Small intestine (tissue), 7 donors: ENCODE data around the gene MRPL27. TPM values are rescaled to one million over a fixed set of nuclear protein-coding genes. Genes with fewer than 3 reads are reported as not detected.

Source experiments
- DNase-seq, 2 donors: peaks; one replicate each; pipeline versions ENCODE4 v3.0.0 to v3.0.0-alpha.2; 2013
- FAIRE-seq: peaks from 2 replicates; lab custom pipeline; 2012; peaks lifted over from hg19 to GRCh38; lab: Jason Lieb, UNC
- H3K27ac ChIP-seq, 3 donors: one replicate each; pipeline ENCODE4 v1.5.1; 2013; ENCODE audit warnings: low read length in 2 of 3, mild to moderate bottlenecking in 2 of 3, control low read depth in 1 of 3, inconsistent platforms in 1 of 3, low read depth in 1 of 3, moderate library complexity in 1 of 3
- H3K27me3 ChIP-seq, 3 donors: one replicate each; pipeline ENCODE4 v1.6.1; 2013; ENCODE audit warnings: low read length in 3 of 3, inconsistent platforms in 1 of 3; ENCODE audit not compliant: control insufficient read depth in 3 of 3, insufficient read depth in 3 of 3
- H3K36me3 ChIP-seq, 3 donors: one replicate each; pipeline ENCODE4 v1.6.1; 2013; ENCODE audit warnings: low read length in 3 of 3, inconsistent platforms in 1 of 3, low read depth in 1 of 3, mild to moderate bottlenecking in 1 of 3, moderate library complexity in 1 of 3; ENCODE audit not compliant: control insufficient read depth in 3 of 3, insufficient read depth in 2 of 3
- H3K4me1 ChIP-seq, 3 donors: one replicate each; pipeline ENCODE4 v1.6.1; 2013; ENCODE audit warnings: low read length in 2 of 3, inconsistent platforms in 1 of 3, low read depth in 1 of 3, mild to moderate bottlenecking in 1 of 3, moderate library complexity in 1 of 3; ENCODE audit not compliant: control insufficient read depth in 3 of 3, insufficient read depth in 2 of 3
- H3K4me3 ChIP-seq, 3 donors: one replicate each; pipeline ENCODE4 v1.5.1; 2013; ENCODE audit warnings: low read length in 3 of 3, control low read depth in 1 of 3, inconsistent platforms in 1 of 3, low read depth in 1 of 3, mild to moderate bottlenecking in 1 of 3, moderate library complexity in 1 of 3
- H3K9me3 ChIP-seq, 2 donors: one replicate each; pipeline ENCODE4 v1.6.1; 2013; ENCODE audit warnings: low read depth in 1 of 2, low read length in 1 of 2; ENCODE audit not compliant: control insufficient read depth in 2 of 2, insufficient read depth in 1 of 2
- WGBS, 3 donors: extraction: QIAGEN DNeasy Blood & Tissue Kit; methylation state at CpG; one replicate each; pipeline ENCODE4 v1.1.7; 2013; 5-methylcytosine and 5-hydroxymethylcytosine counted together
- polyA plus RNA-seq, 4 donors: library from polyadenylated mRNA; stranded (reverse) in 3 of 4; unstranded in 1 of 4; fragments of 200-250 nt in 3 of 4; fragments of 120-200 nt in 1 of 4; gene quantifications; one replicate each; pipeline versions ENCODE4 v1.2.1 to v1.2.3, GENCODE V29; 2013
- donor health status: healthy with polysubstance abuse.
- donor health status: control.
- donor health status: control.
- donor health status: Bipolar disorder and iron deficiency.
- donor health status: healthy.

The MRPL27 gene
- polyA plus RNA-seq, 4 donors, result 70.9 to 247 (median 163) TPM

DNA sequence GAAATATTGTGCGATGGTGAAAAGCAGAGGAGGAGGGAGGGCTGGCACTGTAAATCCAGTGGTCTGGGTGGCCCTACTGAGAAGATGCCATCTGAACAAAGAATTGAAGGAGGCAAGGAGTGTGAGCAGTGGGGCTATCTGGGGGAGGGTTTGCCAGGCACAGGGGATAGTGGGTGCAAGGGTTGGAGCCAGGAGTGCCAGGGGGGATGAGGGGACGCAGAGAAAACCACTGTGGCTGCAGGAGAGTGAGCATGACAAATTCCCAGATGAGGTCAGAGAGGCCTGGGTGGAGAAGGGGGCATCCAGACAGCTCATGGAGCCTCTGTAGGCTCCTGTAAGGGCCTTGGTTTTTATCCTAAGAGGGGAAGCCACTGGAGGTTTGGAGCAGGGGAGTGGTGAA lies 22.3 kb downstream of the MRPL27 start:
- no peak overlapping the region for H3K4me3 ChIP-seq
- H3K27ac ChIP-seq, result no peak overlapping the region
- H3K36me3 ChIP-seq, result peaks cover 3 to 53% (median 9%) of the 10 kb centered on the region in 3 donors
- no peak for FAIRE-seq
- no peak for DNase-seq
- no peaks in the 10 kb centered on the region for H3K27me3 ChIP-seq
- no peaks in the 10 kb centered on the region for H3K9me3 ChIP-seq
- H3K4me1 ChIP-seq, result peaks cover 1 to 9% (median 3%) of the 10 kb centered on the region in 3 donors
- 86 to 95% (median 92%) methylated on average over 2 of the region's 2 CpGs for WGBS, 3 donors

DNA sequence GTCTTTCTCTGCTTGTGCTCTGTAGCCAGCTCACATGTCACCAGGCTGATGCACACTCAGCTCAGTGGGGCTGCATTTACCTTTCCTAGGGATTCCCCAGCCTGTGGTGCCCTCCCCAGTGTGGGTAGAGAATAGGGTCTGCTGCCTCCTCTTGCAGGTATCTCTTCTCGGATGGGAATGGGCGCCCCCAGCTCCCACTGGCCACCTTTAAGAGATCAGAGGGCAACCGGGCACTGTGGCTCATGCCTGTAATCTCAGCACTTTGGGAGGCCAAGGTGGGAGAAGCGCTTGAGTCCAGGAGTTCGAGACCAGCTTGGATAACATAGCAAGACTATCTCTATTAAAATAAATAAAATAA lies 23.8 kb downstream of the MRPL27 start:
- no peaks in the 10 kb centered on the region for H3K27me3 ChIP-seq
- no peaks in the 10 kb centered on the region for H3K9me3 ChIP-seq
- no peak for DNase-seq
- peaks cover 1 to 15% (median 3%) of the 10 kb centered on the region in 3 donors for H3K4me1 ChIP-seq
- no peak overlapping the region for H3K4me3 ChIP-seq
- peaks cover 0 to 38% (median 3%) of the 10 kb centered on the region in 3 donors for H3K36me3 ChIP-seq
- WGBS, 3 donors, result 83 to 96% (median 93%) methylated on average over 5 of the region's 5 CpGs
- no peak for FAIRE-seq
- no peak overlapping the region for H3K27ac ChIP-seq

DNA sequence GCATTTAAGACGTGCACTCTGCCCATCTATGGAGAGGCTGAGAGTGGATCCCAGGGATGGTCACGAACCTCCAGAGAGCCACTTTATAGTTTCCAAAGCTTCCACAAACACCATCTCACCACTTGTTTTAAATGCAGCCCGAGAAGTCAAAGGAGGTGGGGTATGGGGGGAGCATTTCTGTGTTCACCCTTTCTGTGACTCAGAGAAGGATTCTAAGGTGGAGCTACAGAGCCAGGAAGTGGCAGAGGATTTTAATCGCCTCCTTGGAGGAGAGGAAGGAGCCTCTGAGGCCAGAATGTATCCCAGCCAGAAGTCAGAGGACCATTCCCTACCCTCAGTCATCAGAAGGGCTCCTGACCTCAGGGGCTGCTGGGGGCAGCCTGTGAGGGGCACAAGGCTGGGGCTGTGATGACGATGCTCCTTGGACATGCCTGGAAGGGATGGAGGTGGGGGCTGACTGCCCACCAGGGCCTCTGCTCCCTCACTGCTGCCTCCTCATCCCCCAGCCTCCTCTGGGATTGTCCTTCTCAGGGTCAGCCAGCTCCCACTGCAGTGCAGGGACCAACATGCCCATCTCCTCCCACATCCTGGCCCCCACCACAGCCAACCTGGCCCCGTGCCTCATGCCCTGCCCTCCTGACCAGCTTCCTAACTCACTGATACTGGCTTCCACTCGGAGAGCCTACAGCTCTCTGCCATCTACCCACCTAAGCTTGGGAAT lies 24.3 kb downstream of the MRPL27 start:
- FAIRE-seq (no peak), DNase-seq (no peak)
- peaks cover 0 to 33% (median 0%) of the 10 kb centered on the region in 3 donors for H3K36me3 ChIP-seq
- H3K9me3 ChIP-seq, result no peaks in the 10 kb centered on the region
- WGBS, 3 donors, result 73 to 81% (median 76%) methylated on average over 7 of the region's 7 CpGs
- H3K4me1 ChIP-seq, result peaks cover 1 to 15% (median 3%) of the 10 kb centered on the region in 3 donors
- H3K4me3 ChIP-seq, result no peak overlapping the region
- no peaks in the 10 kb centered on the region for H3K27me3 ChIP-seq
- no peak overlapping the region for H3K27ac ChIP-seq

DNA sequence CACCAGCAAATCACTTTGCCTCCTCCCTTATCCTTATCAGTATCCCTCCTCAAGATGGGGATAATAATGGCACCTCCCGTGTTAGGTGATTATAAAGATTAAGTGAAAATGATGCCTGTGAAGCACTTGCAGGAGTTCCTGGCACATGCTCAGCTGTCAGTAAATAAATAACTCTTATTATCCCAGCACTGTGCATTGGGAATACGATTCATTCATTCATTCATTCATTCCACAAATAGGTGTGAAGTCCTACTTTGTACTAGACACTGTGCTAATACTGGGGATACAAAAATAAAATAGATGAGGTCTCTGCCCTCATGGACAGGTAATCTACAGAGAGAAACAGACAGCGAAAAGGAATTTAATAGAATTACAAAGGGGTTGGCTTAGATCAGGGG lies 25.1 kb downstream of the MRPL27 start:
- peaks cover 1 to 15% (median 3%) of the 10 kb centered on the region in 3 donors for H3K4me1 ChIP-seq
- no peak overlapping the region for H3K4me3 ChIP-seq
- H3K9me3 ChIP-seq, result no peaks in the 10 kb centered on the region
- FAIRE-seq, result no peak
- WGBS, 3 donors, result 37 to 68% (median 51%) methylated on average over 3 of the region's 3 CpGs
- no peak for DNase-seq
- no peak overlapping the region for H3K27ac ChIP-seq
- peaks cover 0 to 25% (median 0%) of the 10 kb centered on the region in 3 donors for H3K36me3 ChIP-seq
- H3K27me3 ChIP-seq, result no peaks in the 10 kb centered on the region

DNA sequence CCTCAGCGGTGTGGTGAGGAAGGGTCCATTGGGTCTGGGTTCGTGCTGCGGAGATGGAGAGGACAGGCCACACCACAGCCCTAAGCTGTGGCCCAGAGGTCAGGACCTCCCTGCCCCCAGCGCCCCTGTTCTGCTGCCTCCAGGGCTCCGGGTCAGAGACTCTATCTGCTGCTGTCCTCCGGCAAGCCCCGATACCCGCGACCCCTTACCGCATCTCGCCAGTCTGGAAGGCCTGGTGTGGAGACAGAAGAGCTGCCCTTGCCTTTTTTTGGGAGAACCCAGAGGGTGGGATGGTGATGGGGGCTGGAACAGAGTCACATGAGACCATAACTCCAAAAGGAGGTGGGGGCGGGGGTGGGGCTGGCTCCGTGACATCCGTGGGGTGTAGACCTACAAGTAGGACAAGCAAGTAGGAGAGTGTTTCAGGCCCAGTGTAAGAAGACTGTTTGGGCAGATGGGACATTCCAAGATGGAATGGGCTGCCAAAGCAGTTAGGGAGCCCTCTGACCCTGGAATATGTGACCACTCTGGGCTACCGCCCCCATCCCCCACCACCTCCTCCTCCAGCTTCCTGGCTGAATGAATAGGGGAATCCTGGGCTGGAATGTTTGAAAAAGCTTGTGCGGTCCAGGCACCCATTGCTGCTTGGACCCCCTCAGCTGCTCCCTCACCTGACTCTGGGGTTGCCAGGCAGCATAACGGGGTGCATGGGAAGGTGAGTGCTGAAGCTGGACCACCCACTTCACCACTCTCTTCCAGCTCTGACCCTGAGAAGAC lies 25.7 kb downstream of the MRPL27 start:
- no peak for DNase-seq

DNA sequence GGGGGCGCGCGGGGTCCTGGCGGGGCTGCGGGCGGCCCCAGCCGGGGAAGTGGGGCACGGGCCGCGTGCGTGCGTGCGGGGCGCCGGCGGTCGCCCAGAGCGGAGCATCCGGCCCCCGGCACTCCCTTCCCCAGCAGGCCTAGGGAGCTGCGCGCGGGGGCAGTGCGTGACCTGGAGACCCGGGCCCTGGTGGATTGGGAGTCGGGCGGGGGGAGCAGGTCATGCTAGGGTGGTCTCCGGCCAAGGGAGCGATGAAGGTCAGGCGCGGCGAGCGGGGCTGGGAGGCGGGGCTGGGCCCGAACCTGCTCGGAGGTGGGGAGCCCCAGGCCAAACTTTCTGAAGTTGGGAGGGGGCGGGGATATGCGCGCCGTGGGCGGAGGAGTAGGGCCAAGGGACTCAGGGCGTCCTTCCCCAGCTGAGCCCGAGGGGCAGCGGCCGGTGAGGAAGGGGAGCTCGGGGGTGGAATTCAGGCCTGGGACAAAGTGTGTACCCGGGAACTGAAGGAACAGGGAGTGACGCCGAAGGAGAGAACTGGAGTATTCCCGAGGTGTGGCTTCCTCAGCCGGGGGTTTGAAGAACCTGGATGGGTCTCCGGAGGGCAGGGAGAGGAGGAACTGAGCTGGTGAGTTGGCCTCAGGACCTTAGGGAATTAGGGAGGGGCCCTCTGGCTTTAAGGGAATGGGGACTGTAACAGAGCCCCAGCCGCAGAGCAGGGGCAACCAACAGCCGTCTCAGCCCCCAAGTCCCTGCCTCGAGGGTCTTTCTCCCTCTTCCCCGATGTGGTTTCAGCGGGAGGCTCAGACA lies 26.5 kb downstream of the MRPL27 start:
- 0 to 1% (median 1%) methylated on average over 38 to 57 of the region's 57 CpGs for WGBS, 3 donors
- peak overlapping the region in 2 of 3 donors; percentile 33 to 59 for H3K27ac ChIP-seq

More for the DNA sequence above, 25.7 kb downstream of the MRPL27 start:
- peak overlapping the region in 2 of 3 donors; percentile 90 to 95 for H3K4me3 ChIP-seq
- no peak for FAIRE-seq
- peaks cover 0 to 19% (median 0%) of the 10 kb centered on the region in 3 donors for H3K36me3 ChIP-seq
- H3K9me3 ChIP-seq, result peaks cover 0 to 2% of the 10 kb centered on the region in 2 donors
- 40 to 54% (median 47%) methylated on average over 14 to 17 of the region's 17 CpGs for WGBS, 3 donors
- H3K27me3 ChIP-seq, result no peaks in the 10 kb centered on the region
- peaks cover 1 to 15% (median 3%) of the 10 kb centered on the region in 3 donors for H3K4me1 ChIP-seq
- no peak overlapping the region for H3K27ac ChIP-seq

DNA sequence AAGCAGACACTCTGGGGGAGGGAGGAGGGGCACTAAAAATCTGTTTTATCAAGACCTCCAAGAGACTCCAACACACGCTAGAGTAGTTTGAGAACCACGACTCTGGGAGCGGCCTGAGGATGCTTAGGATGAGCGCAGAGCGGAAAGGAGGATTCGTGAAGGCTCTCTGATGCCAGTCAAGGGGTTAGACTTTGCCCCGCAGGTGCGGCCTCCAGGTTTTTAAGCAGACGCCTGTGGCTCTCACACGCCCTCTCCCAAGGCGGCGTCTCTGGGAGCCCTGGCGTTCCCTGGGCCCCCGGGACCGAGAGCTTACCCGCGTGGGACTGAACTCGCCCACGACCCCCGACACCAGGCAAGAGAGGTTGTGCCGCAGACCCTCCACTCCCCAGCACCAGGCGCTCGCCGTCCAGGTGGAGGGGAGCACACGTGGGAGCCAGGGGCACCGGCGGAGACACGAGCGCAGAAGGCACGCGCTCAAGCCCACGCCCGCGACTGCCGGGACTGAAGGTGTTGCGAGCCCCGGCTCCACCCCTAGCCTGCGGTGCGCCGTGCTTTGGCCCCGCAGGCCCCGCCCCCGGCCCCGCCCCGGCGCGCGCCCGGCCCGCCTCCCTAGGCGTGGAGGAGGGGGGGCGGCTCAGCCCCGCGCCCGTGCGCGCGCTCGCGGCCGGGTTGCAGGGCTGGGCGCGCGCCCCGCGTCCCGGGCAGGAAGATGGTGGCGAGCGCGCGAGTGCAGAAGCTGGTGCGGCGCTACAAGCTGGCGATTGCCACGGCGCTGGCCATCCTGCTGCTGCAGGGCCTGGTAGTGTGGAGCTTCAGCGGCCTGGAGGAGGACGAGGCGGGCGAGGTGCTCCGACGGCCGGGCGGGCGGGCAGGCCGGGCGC lies 27.3 kb downstream of the MRPL27 start, which contains the start of gene XYLT2:
Gene XYLT2 (plus strand): TSS at position 695 of the 881 bp plus-strand sequence. CDS start 15 bp downstream, at position 710.
- H3K27me3 ChIP-seq, result peaks cover 0 to 2% (median 0%) of the 10 kb centered on the region in 3 donors
- peak within 1 kb of the TSS; percentile 33 to 78 (median 59) for H3K27ac ChIP-seq
- H3K36me3 ChIP-seq, result peaks cover 0 to 10% (median 0%) of the 10 kb centered on the region in 3 donors
- no peak for FAIRE-seq
- WGBS, 3 donors, result 1 to 5% (median 4%) methylated on average over 41 to 87 of the region's 87 CpGs
- peaks cover 0 to 10% of the 10 kb centered on the region in 2 donors for H3K9me3 ChIP-seq
- peaks cover 1 to 15% (median 3%) of the 10 kb centered on the region in 3 donors for H3K4me1 ChIP-seq
- peak; percentile 86 to 94 for DNase-seq
- H3K4me3 ChIP-seq, result peak within 1 kb of the TSS; percentile 88 to 95 (median 90)

More for the DNA sequence above, 26.5 kb downstream of the MRPL27 start:
- H3K36me3 ChIP-seq, result peaks cover 0 to 12% (median 0%) of the 10 kb centered on the region in 3 donors
- peak; percentile 44 to 69 for DNase-seq
- FAIRE-seq, result no peak
- H3K27me3 ChIP-seq, result peaks cover 0 to 2% (median 0%) of the 10 kb centered on the region in 3 donors
- peak overlapping the region; percentile 88 to 95 (median 90) for H3K4me3 ChIP-seq
- H3K9me3 ChIP-seq, result peaks cover 0 to 8% of the 10 kb centered on the region in 2 donors
- peaks cover 1 to 15% (median 3%) of the 10 kb centered on the region in 3 donors for H3K4me1 ChIP-seq
